Sigmoid colon (tissue), 4 donors: Measurements from ENCODE around the gene LARP1.

Experiments
- CTCF ChIP-seq, 4 experiments: fragments of 450-650 bp in 3 of 4; fragments of 200-600 bp in 1 of 4; IDR thresholded peaks; one replicate each; pipeline ENCODE4 v1.5.1; 2016 to 2019; ENCODE audit warnings: antibody characterized with exemption in 4 of 4, mild to moderate bottlenecking in 3 of 4, moderate library complexity in 2 of 4
- EP300 ChIP-seq, 4 donors: sonication (generic); formaldehyde crosslinking; IDR thresholded peaks; one replicate each; pipeline ENCODE4 v1.6.1; 2017; ENCODE audit warnings: antibody characterized with exemption in 4 of 4
- POLR2A ChIP-seq, 2 donors: fragments of 450-650 bp; IDR thresholded peaks; one replicate each; pipeline ENCODE4 v1.6.1; 2016; ENCODE audit warnings: antibody characterized with exemption in 2 of 2, mild to moderate bottlenecking in 2 of 2, moderate library complexity in 2 of 2
- POLR2AphosphoS5 ChIP-seq, 4 donors: sonication (generic); formaldehyde crosslinking; IDR thresholded peaks; one replicate each; pipeline ENCODE4 v1.6.1; 2017; ENCODE audit warnings: antibody characterized with exemption in 4 of 4

- TF ChIP-seq POLR2A (IDR thresholded peaks at IDR 0.05), result no peak
- no peak for TF ChIP-seq CTCF (IDR thresholded peaks at IDR 0.05)
- no peak for TF ChIP-seq POLR2AphosphoS5 (IDR thresholded peaks at IDR 0.05)
- no peak for TF ChIP-seq EP300 (IDR thresholded peaks at IDR 0.05)
These were observed 12.4 kb downstream of the LARP1 start for GRCh38 chr5:154767576-154767975.
